ENCODE data around the gene ST6GALNAC2.

ST6GALNAC2 gene

DNA sequence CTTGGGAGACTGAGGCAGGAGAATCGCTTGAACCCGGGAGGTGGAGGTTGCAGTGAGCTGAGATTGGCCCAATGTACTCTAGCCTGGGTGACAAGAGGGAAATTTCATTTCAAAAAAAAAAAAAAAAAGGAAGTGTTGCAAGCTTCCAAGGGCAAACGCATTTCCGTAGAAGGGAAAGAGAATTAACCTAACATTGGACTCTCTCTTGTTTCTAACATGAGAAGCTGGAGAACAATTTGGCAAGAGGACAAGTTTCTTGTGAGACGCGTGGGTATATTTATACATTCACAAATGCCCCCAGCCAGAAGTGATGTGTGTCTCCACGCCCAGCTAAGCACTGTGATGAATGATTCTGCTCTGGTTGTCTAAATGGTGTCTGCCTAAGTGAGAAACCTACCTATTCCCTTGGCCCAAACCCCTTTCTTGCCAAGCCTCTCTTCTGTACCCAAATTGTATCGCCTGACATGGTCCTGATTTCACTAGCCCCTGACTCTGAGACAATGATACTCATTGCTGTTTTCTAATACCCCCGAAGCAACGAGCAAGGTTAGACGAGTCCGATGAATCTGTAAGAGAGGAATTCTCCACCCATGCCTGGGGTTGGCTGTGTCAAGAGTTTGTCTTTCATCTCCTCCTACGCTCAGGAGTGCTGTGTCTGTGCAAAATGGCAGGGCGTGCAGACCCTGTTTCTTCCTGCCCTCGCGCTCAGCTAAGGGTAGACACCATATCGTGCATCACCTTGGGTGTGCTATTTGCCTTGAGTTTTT lies 14.2 kb upstream of the ST6GALNAC2 start:
- no peak for DNase-seq (ENCODE audit: low spot score)

DNA sequence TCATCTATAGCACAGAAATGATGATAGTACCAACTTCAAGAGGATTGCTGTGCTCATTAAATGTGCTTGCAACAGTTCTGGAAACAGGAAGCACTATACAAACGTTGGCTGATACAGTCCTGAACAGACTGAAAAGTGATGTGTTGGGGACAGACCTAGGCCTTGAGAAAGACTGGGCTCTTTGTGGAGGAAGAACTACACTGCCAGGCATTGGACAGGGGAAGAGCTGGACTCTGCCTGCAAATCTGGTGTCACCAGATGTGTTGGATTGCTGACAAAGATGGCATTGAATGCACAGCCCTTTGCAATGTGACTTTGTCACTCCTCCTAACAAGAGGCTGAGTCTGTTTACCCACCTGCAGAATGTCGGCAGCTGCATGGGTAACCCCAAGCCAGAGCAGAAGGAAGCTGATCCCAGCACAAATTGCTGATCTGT lies 12.4 kb upstream of the ST6GALNAC2 start:
- DNase-seq (ENCODE audit: low spot score) = no peak

DNA sequence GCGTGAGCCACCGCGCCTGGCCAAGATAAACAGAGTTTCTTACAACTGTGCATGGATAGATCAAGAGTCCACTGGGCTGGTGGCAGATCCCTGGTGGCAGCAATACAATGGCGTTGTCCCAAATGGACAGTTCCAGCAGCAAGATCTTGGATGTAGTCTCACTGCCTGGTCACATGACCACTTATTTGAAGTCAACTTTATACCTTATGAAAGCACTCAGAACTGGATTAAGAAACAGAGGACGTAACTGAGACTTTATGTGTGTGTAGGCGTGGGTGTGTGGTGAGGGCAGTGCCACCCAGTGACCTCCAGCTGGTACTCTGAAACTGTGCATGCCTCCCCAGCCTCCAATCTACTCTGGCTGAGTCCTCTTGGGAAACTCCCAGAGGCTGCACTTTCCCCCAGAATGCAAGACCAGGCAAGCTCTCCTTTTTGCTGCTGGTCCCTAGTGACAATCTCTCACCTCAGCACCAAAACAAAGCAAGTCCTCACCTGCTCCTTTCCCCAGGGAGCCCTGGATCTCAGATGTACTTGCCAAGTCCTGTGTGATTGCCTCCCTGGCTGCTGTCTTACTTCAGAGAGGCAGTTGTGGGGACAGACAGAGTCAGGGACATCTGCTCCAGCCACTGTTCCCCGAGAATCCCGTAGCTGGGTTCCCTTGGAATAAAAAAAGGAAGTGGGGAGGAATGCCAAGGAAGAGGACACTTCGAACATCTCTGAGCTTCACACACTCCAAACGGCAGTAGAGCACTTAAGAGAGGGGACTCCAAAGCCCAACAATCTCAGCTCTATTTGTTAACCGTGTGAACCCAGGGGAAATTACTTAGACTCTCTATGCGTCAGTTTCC lies 11.7 kb upstream of the ST6GALNAC2 start:
- DNase-seq (ENCODE audit: low spot score) = no peak

DNA sequence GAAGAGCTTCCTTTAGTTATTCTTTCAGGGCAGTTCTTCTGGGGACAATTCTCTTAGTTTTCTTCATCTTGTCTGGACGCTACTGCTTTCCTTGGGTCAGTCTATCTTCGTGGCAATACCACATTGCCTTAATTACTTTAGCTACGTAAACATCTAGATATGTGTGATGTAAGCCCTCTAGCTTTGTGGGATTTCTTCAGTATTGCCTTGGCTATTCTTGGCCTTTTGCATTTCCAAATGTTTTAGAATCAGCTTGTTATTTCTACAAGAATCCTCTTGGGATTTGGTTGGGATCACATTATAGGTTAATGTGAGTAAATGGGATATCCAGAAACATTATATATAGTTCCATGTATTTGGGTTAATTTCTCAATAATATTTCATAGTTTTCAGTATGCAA lies 9.0 kb upstream of the ST6GALNAC2 start:
- DNase-seq (ENCODE audit: low spot score) = no peak

DNA sequence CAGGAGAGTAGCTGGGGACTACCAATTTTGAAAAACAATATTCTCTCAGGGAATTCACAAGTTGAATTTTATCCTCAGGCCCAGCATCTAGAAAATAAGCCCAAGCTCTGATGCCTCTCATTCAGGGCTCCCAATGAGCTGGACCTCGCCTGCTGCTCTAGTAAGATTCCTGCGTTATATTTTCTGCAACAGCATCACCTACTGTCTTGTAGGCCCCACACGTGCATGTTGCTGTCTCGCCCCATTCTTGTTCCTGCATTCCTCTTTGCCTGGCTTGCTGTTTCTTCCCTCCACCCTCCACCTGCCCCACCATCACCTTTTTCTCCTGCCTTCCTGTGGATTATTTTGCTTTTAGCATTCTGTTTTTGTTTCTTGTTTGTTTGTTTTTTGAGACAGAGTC lies 8.3 kb upstream of the ST6GALNAC2 start:
- DNase-seq (ENCODE audit: low spot score) = no peak

DNA sequence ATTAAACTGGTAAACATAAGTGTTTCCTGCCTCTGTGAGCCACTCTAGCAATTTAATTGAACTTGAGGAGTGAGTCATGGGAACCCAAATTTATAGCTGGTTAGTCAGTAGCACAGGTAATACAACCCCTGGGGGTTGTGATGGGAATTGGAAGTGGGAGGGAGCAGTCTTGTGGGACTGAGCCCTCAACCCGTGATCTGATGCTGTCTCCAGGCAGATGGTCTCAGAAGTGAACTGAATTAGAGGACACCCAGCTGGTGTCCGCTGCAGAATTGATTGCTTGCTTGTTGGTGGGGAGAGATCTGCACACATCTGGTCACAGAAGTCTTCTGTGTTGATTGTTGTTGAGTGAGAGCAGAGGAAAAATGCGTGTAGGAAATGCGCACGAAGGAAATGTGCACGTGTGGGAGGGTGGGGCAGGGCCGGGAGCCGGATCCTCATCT lies 7.7 kb upstream of the ST6GALNAC2 start:
- DNase-seq (ENCODE audit: low spot score) = no peak

DNA sequence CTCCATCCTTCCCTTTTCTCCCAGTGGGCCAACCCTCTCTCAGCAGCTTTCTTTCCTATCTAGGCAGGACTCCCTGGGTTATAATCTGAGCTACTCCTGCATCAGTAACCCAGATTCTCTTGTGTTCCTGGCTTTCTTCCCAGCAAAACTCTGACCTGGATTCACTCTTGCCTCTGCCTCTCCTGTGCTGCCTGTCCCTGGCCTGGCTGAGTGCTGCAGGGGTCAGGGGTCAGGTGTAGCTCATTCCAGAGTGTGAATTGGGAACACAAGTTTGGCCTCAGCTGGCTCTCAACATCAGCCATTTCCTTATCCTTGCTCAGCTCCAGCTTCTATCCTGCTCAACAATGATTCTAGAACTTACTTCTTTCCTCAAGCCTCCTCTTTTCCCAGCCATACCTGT lies 2.5 kb upstream of the ST6GALNAC2 start:
- DNase-seq (ENCODE audit: low spot score) = no peak

DNA sequence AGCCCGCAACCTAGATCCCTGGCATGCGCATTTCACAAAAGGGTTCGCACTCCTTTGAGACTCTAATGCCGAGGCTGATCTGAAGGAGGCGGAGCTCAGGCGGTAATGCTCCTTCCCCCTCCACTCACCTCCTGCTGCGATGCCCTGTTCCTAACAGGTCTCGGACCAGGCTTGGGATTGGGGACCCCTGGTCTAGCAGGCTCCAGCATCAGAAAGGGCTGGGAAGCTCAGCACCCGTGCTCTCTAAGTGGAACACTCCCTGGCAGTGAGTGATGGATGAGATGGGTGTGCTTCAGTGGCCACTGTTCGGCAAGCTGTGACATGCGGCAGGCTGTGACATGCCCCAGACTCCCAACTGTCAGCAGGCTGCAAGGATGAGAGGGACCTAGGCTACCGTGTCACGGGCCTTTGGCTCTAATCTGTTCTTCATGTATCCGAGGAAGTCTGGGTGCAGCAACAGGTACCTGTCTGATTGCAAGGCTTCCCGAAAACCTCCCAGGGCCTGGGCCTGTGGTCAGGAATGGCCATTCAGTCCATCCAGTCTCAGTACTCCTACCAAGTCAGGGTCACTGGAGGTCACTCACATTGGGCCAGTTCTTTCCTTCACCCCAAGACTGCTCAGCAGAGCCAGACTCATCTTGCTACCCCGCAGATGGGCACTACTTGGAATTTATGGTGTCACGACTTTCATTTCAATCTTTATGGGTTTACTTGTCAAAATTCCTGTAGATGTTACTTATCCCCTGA lies 1.3 kb upstream of the ST6GALNAC2 start:
- no peak for DNase-seq (ENCODE audit: low spot score)

DNA sequence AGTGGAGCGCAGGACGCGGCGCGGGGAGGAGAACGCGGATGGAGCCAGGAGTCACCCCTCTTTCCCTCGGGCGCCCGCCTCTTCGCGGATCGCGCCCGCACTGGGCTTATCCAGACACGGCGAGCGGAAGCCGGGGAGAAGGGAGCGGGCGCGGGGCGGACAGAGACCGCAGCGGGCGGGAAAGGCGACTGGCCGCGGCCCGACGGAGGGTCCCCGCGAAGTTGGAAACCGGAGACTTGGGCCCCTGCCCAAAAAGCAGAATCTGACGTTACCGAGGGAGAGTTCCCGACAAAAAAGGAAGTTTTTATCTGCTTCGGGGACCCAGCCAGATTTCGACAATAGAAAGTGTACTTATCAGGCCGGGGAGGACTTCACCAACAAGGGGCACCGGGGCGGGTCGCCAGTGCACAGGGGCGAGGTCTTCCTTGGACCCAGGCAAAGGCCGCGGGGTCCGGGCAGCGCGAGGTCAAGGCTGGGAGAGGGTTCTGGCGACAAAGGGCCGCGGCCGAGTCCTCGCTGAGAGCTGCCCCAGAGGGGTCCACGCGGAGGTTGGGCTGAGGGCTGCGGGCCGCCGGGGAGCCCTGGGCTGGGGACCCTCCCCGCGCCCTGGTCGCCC lies 519 bp downstream of the ST6GALNAC2 start:
- no peak for DNase-seq (ENCODE audit: low spot score)

DNA sequence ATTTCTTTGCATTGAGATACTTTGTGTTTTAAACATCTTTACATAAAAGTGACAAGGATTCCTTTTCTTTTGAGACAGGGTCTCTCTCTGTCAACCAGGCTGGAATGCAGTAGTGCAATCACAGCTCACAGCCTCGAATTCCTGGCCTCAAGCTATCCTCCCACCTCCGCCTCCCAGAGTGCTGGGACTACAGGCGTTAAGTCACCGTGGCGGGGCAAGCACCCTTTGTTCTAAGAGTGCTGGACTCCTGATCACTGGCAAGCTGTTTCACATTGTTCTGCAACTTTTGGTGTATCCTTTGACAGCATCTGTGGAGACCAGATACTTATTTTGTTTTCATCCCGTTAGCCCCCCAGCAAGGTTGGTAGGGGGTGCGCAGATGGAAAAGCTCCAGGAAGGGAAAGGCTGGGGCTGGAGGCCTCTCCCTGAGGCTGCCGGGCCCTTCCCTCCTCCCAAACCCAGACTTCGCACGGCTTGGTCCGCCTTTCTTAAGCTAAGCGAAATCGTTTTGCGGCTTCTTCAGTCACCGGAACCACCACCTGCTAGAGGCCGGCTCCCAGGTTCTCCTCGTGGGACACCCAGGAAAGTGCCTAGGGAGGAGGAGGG lies 1.1 kb downstream of the ST6GALNAC2 start:
- DNase-seq (ENCODE audit: low spot score) = no peak

DNA sequence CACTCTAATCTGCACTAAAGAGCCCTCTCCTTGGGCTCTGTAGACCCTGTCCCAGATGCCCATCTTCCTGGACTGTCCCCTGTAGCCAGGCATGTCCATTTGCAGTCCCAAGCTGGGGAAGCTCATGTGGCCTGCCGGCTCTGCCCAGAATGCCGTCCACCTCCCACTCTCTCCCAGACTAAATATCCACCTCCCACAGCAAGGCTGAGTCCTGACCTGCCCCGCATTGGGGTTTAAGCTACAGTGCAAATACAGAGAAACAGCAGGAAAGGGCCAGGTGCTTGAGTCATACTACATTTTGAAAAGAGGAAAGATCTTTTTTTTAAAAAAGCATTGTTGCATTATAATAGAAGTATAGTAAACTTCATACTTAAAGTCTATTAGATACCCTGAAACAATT lies 3.0 kb downstream of the ST6GALNAC2 start:
- DNase-seq (ENCODE audit: low spot score) = no peak

DNA sequence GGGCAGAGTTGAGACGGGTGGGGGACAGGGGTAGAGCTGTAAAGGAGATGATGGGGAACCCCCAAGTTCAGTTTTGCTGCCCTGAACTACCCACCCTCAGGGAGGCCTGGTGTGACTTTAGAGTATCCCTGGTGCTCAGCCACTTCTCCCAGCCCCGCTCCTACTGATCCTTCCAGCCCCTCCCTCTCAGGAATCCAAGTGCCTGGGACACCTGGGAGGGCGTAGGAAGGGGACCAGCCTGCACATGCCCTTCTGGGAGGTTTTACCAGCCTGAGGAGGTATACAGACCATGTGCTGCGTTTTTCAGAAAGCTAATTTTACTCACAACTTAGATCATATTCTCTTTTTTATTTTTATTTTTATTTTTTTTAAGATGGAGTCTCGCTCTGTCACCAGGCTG lies 4.1 kb downstream of the ST6GALNAC2 start:
- DNase-seq (ENCODE audit: low spot score) = no peak

DNA sequence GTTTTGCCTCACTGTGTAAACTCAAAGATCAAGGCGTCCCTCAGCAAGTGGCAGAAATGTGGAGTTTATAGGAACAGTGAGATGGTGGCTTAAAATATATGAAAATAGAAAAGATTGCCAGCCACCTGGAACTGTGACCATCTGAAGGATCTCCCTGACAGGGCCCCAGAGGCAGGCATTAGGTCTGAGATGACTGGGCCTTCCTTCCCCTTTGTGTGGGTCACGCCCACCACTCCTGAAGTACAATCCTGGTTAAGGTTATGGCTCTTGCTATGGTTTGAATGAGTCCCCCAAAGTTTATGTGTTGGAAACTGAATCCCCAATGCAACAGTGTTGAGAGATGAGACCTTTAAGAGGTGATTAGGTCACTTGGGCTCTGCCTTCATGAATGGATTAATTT lies 6.4 kb downstream of the ST6GALNAC2 start:
- DNase-seq (ENCODE audit: low spot score) = no peak

DNA sequence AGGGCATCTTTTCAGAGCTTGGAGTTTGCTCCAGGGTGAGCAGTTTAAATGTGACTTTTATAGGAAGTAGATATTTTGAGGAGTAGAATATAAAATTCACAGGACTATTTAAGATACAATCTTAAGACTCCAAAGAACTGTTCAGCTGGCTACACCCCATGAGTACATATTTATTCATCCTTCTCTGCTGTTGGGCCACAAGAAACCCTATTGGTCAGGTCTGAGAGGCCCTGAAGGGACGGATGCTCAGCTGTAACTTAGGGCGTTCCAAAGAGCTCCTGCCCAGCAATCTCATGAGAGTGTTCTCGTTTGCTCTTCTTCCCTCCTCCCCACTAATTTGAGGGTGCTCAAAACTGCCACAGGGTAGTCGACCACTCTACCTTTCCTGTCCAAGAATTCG lies 7.3 kb downstream of the ST6GALNAC2 start:
- no peak for DNase-seq (ENCODE audit: low spot score)

DNA sequence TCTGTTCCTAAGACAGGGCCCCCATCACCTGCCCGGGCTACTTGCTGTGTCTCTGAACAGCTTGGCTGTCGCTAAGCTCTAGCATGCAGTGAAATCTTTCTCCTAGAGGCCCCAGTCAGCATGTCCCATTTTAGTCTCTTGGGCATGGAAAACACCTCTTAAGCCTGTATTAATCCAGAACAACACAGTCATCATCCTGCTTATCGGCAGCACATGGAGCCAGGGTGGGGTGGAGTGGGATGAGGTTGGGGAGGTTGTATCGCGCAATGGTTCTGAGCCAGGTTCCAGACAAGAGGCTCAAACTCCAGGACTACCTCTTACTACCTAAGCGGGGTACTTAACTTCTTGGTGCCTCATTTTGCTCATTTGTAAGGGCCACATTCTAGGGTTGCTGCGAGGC lies 7.8 kb downstream of the ST6GALNAC2 start:
- DNase-seq (ENCODE audit: low spot score) = no peak

DNA sequence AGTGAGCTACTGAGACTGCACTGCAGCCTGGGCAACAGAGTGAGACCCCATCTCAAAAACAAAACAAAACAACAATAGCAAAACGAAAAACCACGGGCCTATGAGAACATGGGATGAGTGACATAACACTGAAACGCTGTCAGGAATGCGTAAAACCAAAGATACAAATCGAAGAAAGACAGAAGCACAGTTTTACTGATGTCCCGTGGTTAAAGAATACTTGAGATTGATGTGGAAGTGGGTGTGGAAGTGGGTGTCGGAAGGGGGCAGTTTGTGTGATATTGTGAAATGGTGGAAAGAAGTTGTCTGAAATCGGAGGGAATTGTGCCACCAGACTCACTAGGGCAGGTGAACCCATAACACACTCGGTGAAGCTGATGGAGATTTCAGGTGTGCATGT lies 9.5 kb downstream of the ST6GALNAC2 start:
- no peak for DNase-seq (ENCODE audit: low spot score)

DNA sequence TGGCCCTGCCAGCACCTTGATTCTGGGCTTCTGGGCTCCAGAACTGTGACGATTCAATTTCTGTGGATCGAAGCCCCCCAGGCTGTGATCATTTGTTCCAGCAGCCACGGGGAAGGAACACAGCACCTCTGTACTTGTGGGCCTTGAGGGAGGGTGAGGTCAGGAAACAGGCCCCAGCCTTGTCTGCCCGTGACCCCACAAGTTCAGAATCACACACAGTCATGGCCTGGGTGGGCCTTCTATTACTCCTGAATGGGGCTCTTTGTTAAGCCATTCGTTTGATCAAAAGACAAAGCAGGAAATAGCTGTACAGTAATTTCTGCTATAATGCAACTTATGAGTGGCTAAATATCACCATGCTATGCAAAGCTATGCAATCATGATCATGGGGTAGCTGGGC lies 10.1 kb downstream of the ST6GALNAC2 start:
- no peak for DNase-seq (ENCODE audit: low spot score)

DNA sequence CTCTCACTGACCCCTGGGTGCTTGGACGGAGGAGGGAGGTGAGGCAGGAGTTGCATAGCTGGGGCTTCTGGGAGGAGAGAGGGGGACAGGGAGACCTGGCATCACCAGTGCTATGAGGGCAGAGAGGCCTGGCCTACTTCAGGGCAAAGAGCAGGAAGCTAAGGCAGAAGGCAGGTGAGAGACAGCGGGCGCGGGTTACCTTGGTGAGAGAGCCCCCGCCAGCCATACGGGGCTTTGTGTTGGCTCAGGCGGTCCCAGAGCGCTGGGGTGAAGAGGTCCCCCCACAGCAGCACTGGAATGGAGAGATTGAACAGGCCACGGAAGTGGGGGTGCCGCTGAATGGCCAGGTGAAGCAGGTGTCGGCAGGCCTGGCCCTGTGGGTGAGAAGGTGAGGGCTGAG lies 11.5 kb downstream of the ST6GALNAC2 start:
- no peak for DNase-seq (ENCODE audit: low spot score)

DNA sequence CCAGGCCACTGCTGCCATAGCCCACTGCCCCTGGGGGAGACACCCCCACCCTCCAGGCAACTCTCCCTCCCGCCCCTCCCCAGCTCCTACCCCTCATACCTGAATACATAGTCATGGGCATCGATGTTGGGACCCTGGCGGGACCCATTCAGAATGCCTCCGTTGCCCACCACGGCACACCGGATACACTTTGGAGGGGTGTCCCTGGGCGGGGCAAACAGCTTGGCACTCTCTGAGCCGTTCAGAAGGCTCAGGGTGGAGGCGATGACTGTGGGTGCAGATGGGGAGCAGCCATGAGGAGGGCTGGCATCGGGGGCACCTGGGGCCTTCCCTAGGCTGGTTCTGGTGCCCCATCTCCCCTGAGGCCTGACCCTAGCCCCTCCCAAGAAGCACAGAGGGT lies 12.6 kb downstream of the ST6GALNAC2 start:
- no peak for DNase-seq (ENCODE audit: low spot score)

DNA sequence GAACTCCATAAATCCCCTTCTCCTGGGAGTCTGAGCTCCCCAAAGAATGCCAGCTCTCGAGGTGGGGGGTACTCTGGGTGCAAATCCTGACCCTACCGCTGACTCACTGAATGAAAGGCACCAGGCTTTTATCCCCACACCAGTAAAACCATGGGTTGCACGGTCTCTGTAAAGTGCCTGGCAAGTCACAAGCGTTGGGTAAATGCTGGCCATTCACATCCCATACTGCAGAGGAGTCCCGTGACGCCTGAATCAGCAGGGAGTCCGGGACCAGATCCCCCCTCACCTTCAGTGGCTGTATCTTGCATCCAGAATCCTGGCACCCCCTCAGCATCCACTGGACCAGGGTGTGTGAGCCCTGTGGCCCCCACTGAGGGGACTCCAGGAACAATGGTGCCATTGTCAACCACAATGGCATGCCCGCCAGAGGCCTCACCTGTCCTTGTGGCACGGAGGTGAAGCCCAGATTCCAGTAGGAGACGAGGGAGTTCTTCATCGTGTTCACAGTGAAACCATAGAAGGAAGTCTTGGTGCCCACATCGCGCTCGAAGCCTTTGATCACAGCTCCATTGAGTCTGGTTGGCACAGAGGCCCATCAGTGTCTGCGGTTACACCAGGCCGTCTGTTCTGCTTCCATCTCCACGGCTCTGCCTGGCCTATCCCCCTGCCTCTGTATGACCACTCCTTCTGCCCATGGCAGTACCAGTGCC lies 13.3 kb downstream of the ST6GALNAC2 start:
- no peak for DNase-seq (ENCODE audit: low spot score)

DNA sequence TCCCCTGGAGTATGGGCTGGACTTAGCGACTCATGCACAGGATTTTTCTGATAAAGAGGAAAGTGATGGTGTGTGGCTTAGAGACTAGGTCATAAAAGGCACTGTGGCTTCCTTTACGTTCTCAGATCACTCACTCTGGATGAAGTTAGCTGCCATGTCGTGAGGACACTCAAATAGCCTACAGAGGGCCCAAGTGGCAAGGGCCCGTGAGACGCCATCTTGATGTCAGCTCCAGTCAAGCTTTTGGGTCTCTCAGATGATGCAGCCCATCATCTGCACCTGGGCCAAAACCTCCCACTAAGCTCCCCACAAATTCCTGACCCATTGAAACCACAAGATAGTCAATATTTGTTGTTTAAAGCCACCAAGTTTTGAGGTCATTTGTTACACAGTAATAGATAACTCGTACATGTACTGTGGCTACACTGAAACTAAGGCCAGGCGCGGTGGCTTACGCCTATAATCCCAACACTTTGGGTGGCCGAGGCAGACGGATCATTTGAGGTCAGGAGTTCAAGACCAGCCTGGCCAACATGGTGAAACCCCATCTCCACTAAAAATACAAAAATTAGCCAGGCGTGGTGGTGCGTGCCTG lies 14.7 kb downstream of the ST6GALNAC2 start:
- no peak for DNase-seq (ENCODE audit: low spot score)
